SU-DHL-6 (cell line): ENCODE results near the gene TMEM229A.

Experiments used
- H2AFZ ChIP-seq: fragments of 200-600 bp; sonication (generic); 2 replicates; pipeline ENCODE4 v1.6.1; 2014; ENCODE audit warnings: low read depth, mild to moderate bottlenecking, moderate library complexity, mixed read lengths, antibody characterized with exemption, low read length; ENCODE audit not compliant: severe bottlenecking
- H3F3A ChIP-seq: fragments of 200-600 bp; shearing (Covaris generic); 2 replicates; pipeline ENCODE4 v1.6.0; 2016; ENCODE audit warnings: antibody characterized with exemption, mild to moderate bottlenecking; ENCODE audit not compliant: insufficient read depth
- H3K27ac ChIP-seq: fragments of 200-600 bp; sonication (generic); 2 replicates; pipeline ENCODE4 v1.5.1; 2016; ENCODE audit warnings: low read depth, mild to moderate bottlenecking, low read length, moderate library complexity, mixed read lengths
- H3K27me3 ChIP-seq: fragments of 200-600 bp; sonication (generic), shearing (Covaris generic); 2 replicates; pipeline ENCODE4 v1.6.0; 2014; ENCODE audit warnings: mild to moderate bottlenecking, low read length
- H3K36me3 ChIP-seq: fragments of 200-600 bp; sonication (generic); 2 replicates; pipeline ENCODE4 v1.6.1; 2014; ENCODE audit warnings: mild to moderate bottlenecking, low read length, mixed read lengths
- H3K4me2 ChIP-seq: fragments of 300-600, 200-600 bp; shearing (Covaris generic), sonication (generic); 2 replicates; pipeline ENCODE4 v1.6.0; 2014; ENCODE audit warnings: low read length, low read depth, mild to moderate bottlenecking; ENCODE audit not compliant: poor library complexity, severe bottlenecking
- H3K4me3 ChIP-seq: fragments of 200-600 bp; sonication (generic); 2 replicates; pipeline ENCODE4 v1.5.1; 2014; ENCODE audit warnings: antibody characterized with exemption, low read length, mild to moderate bottlenecking, mixed read lengths; ENCODE audit not compliant: insufficient read depth, poor library complexity, severe bottlenecking
- H3K79me2 ChIP-seq: fragments of 200-600 bp; sonication (generic); 2 replicates; pipeline ENCODE4 v1.6.1; 2014; ENCODE audit warnings: mild to moderate bottlenecking, low read length, moderate library complexity; ENCODE audit not compliant: insufficient read depth
- H3K9ac ChIP-seq: fragments of 200-600 bp; sonication (generic); 2 replicates; pipeline ENCODE4 v1.7.0; 2014; ENCODE audit warnings: mild to moderate bottlenecking, low read length
- H3K9me2 ChIP-seq: fragments of 200-600 bp; sonication (generic); replicated peaks from 2 replicates; pipeline ENCODE4 v1.6.1; 2014; ENCODE audit warnings: low read length; ENCODE audit not compliant: insufficient read depth
- H3K9me3 ChIP-seq: fragments of 200-600 bp; sonication (generic); 2 replicates; pipeline ENCODE4 v1.6.1; 2014; ENCODE audit warnings: low read length, mixed read lengths; ENCODE audit not compliant: insufficient read depth
- H4K20me1 ChIP-seq: fragments of 200-600 bp; sonication (generic); 2 replicates; pipeline ENCODE4 v1.6.1; 2014; ENCODE audit warnings: low read depth, mild to moderate bottlenecking, antibody characterized with exemption, low read length, moderate library complexity, mixed read lengths
- EZH2phosphoT487 ChIP-seq: fragments of 200-600 bp; sonication (generic), shearing (Covaris generic); conservative IDR thresholded peaks from 2 replicates; pipeline ENCODE4 v1.6.1; 2018; ENCODE audit warnings: mild to moderate bottlenecking, antibody characterized with exemption, low read length, moderate library complexity, mixed read lengths
- TF ChIP-seq, protein P1 (sequence below): fragments of 200-600 bp; sonication (generic); IDR thresholded peaks from one replicate; pipeline ENCODE4 v1.5.1; 2017; ENCODE audit warnings: antibody characterized with exemption, mild to moderate bottlenecking, low read length, moderate library complexity; ENCODE audit not compliant: insufficient read depth, poor library complexity, severe bottlenecking

The TMEM229A gene

DNA sequence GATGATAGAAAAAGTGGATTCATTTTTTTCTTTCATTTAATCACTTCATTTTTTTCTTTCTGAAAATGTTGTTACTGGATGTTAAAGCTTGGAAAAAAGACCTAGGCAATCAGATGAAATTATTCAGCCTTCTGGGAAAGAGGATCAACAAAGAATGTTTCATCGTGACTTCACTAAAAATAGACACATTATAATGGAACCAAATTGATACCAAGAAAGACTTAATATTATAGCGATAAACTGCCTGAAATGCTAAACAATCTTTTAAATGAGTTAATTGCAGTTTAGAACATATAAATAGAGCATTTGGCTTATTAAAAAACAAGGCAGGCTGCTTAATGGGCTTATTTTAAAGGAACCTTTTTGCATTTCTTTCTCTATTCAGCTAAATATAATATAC is 25.6 kb upstream of the TMEM229A start:
- no peak overlapping the region for H2AFZ ChIP-seq
- H3K4me2 ChIP-seq, result no peak overlapping the region
- H3K4me3 ChIP-seq, result no peak overlapping the region
- H3K27me3 ChIP-seq, result no peaks in the 10 kb centered on the region
- no peaks in the 10 kb centered on the region for H3K9me2 ChIP-seq
- H3K9ac ChIP-seq, result no peak overlapping the region
- no peaks in the 10 kb centered on the region for H4K20me1 ChIP-seq
- no peaks in the 10 kb centered on the region for H3K36me3 ChIP-seq
- H3K9me3 ChIP-seq, result peaks cover under 1% of the 10 kb centered on the region; the same call in 1 of the 2 replicates
- TF ChIP-seq, protein P1, sequence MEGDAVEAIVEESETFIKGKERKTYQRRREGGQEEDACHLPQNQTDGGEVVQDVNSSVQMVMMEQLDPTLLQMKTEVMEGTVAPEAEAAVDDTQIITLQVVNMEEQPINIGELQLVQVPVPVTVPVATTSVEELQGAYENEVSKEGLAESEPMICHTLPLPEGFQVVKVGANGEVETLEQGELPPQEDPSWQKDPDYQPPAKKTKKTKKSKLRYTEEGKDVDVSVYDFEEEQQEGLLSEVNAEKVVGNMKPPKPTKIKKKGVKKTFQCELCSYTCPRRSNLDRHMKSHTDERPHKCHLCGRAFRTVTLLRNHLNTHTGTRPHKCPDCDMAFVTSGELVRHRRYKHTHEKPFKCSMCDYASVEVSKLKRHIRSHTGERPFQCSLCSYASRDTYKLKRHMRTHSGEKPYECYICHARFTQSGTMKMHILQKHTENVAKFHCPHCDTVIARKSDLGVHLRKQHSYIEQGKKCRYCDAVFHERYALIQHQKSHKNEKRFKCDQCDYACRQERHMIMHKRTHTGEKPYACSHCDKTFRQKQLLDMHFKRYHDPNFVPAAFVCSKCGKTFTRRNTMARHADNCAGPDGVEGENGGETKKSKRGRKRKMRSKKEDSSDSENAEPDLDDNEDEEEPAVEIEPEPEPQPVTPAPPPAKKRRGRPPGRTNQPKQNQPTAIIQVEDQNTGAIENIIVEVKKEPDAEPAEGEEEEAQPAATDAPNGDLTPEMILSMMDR, result no peak
- no peak for TF ChIP-seq EZH2phosphoT487
- no peak overlapping the region for H3K27ac ChIP-seq
- no peaks in the 10 kb centered on the region for H3F3A ChIP-seq
- no peaks in the 10 kb centered on the region for H3K79me2 ChIP-seq

DNA sequence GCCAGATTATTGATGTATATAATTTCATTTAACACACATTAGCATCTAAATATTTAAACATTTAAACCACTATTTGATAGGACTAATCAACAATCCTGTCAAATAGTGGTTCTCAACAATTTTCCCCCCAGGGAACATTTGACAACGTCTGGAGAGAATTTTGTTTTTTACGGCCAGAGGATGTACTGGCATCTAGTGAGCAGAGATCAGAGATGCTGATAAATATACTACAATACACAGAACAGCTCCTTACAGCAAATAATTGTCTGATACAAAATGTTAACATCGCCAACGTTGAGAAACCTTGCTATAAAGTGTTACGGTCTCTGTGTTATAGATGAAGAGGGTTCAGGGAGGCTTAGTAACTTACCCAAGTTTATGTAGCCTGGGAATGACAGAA is 25.0 kb upstream of the TMEM229A start:
- Histone ChIP-seq H3K9me3 (no peaks in the 10 kb centered on the region), H3K9me2 (no peaks in the 10 kb centered on the region), H3K4me2 (no peak overlapping the region), H3K9ac (no peak overlapping the region), H2AFZ (no peak overlapping the region), H3K27me3 (no peaks in the 10 kb centered on the region), H3K27ac (no peak overlapping the region), H3F3A (no peaks in the 10 kb centered on the region), H3K79me2 (no peaks in the 10 kb centered on the region), H3K36me3 (no peaks in the 10 kb centered on the region), H3K4me3 (no peak overlapping the region), H4K20me1 (no peaks in the 10 kb centered on the region)
- TF ChIP-seq, protein P1, result no peak

DNA sequence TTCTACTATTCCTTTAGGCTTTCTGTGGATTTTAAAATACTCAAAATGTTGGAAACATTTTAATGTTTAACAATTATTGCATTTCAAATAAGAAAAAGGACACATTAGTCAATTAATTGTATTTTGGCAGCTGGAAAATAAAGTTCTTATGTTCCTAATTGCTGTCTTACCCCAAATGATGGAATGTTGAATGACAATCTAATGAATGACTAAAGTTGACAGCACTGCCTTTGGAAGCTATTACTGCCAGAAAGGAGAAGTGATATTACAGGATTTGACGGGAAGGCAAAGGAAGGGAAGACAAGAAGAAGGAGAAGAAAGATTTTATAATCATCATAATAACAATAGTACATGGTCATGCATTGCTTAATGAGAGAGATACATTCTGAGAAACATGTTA is 23.4 kb upstream of the TMEM229A start:
- Histone ChIP-seq H2AFZ (no peak overlapping the region), H3K4me3 (no peak overlapping the region)
- TF ChIP-seq, protein P1, result no peak
- TF ChIP-seq EZH2phosphoT487, result no peak

More for the DNA sequence above, 23.4 kb upstream of the TMEM229A start:
- no peaks in the 10 kb centered on the region for H3K9me2 ChIP-seq
- no peaks in the 10 kb centered on the region for H3K27me3 ChIP-seq
- no peaks in the 10 kb centered on the region for H3K36me3 ChIP-seq
- H4K20me1 ChIP-seq, result no peaks in the 10 kb centered on the region
- no peaks in the 10 kb centered on the region for H3K79me2 ChIP-seq
- H3F3A ChIP-seq, result no peaks in the 10 kb centered on the region
- H3K27ac ChIP-seq, result no peak overlapping the region
- no peak overlapping the region for H3K4me2 ChIP-seq
- no peak overlapping the region for H3K9ac ChIP-seq
- H3K9me3 ChIP-seq, result no peaks in the 10 kb centered on the region
